Measurements from ENCODE around the gene MAN1A2. TPM values are rescaled to one million over a fixed set of nuclear protein-coding genes. Genes with fewer than 3 reads are reported as not detected.

Gene MAN1A2
- total RNA-seq, 1 experiment from 2014 or later: 21.0 TPM

DNA sequence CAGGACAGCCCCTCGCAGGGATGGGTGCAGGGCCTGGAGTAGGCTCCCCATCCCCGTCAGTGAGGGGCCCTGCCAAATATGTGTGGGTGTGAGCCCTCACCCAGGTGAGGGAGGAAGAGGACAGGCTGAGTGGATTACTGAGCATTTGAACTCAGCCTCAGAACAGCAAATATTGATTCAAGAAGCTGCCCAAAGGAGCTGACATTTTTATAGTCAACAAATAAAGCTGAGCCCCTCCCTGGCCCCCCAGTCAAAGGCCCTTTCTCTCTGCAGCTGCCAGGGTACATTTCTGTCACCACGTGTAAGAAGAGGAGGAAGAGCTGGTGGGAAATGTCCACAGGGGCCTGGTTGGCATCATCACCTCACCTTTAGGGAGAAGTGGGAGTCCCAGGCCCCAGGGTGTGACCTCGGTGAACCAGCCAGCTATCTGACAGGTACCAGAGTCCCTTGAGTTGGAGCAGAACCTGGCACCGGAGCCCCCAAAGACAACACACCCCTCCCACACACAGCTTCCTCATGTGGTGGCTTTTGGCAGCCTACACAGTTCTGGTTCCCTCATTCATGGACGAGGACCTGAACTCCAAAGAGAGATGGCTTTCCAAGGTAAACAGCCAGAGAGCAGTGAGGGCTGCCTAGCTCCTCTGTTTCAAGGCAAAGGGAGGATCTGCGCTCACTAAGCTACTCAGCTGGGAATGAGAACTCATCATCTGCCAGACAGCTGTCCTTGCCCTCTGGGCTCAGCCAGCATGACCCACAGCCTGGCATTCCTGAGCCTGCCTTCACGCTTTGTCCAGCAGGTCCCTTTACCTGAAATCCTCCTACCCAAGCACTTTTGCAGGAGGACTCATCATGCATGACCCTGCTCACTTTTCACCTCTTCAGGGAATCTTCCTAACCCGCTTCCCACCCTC lies 195.6 kb downstream of the MAN1A2 start:
- H3K4me3 Mint-ChIP-seq (ENCODE audit: unreplicated experiment): no peak overlapping the region
- H3K9me3 Mint-ChIP-seq (ENCODE audit: unreplicated experiment): peaks cover 6% of the 10 kb centered on the region
- Histone ChIP-seq H3K9me3 (no peaks in the 10 kb centered on the region), H3K4me3 (ENCODE audit: low read depth, low read length) (no peak overlapping the region), H3K4me1 (peaks cover 8% of the 10 kb centered on the region), H3K27me3 (replicated peaks; ENCODE audit: control insufficient read depth, insufficient read depth, low read length) (no peaks in the 10 kb centered on the region), H3K36me3 (ENCODE audit: control insufficient read depth, insufficient read depth, low read length) (no peaks in the 10 kb centered on the region)
- H3K27ac Mint-ChIP-seq (ENCODE audit: unreplicated experiment): peak overlapping the region; percentile 3
- H3K4me1 Mint-ChIP-seq (ENCODE audit: low read depth, unreplicated experiment): peaks cover 16% of the 10 kb centered on the region
- no peaks in the 10 kb centered on the region for H3K27me3 Mint-ChIP-seq (ENCODE audit: insufficient read depth, unreplicated experiment)
- peak; percentile 43 to 48 for DNase-seq
- ChIA-PET POLR2A (interaction anchor here (0.7 kb wide), 1 partner anchor 44 kb away, joined by 3 read pairs; no protein-coding TSS in a partner anchor), CTCF (interaction anchor here (0.9 to 1.2 kb wide), 4 partner anchors 28 to 197 kb away, joined by 3 to 4 read pairs (median 4); no protein-coding TSS in a partner anchor)
- intact Hi-C loops (cut with micrococcal nuclease; ENCODE audit: unreplicated experiment): loop anchor here (1.0 kb wide), 1 partner anchor 8 kb away; no protein-coding TSS in a partner anchor
- no TSS peak for BruUV-seq (replicated peaks)
- TF ChIP-seq, protein P1, sequence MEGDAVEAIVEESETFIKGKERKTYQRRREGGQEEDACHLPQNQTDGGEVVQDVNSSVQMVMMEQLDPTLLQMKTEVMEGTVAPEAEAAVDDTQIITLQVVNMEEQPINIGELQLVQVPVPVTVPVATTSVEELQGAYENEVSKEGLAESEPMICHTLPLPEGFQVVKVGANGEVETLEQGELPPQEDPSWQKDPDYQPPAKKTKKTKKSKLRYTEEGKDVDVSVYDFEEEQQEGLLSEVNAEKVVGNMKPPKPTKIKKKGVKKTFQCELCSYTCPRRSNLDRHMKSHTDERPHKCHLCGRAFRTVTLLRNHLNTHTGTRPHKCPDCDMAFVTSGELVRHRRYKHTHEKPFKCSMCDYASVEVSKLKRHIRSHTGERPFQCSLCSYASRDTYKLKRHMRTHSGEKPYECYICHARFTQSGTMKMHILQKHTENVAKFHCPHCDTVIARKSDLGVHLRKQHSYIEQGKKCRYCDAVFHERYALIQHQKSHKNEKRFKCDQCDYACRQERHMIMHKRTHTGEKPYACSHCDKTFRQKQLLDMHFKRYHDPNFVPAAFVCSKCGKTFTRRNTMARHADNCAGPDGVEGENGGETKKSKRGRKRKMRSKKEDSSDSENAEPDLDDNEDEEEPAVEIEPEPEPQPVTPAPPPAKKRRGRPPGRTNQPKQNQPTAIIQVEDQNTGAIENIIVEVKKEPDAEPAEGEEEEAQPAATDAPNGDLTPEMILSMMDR (IDR thresholded peaks at IDR 0.05; ENCODE audit: insufficient read depth in 1 of 2, low read depth in 1 of 2, low read length in 1 of 2, severe bottlenecking in 1 of 2, unreplicated experiment in 1 of 2): no peak
- H3K36me3 Mint-ChIP-seq (ENCODE audit: insufficient read depth, unreplicated experiment): no peaks in the 10 kb centered on the region

DNA sequence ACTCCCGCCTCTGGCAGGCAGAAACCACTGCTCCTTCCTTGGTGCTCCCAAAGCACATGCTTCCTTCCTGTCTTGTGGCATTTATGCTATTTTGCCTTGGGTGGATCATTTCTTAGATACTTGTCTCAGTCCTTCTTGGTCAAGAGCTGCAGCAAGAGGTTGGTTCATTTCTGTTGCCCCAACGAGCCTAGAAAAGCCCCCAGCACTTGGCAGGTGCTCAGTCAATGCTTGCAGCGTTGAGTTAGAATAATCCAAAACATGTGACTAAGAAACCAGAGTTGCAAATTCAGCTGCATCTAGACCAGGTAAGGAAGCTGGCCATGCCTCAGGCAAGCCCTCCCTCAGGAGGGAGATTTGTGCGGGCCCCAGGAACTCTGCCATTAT lies 196.2 kb downstream of the MAN1A2 start:
- intact Hi-C loops (cut with micrococcal nuclease; ENCODE audit: unreplicated experiment): no loop called here
- DNase-seq: no peak
- CTCF ChIA-PET: interaction anchor here (0.9 to 1.2 kb wide), 2 partner anchors 191 to 196 kb away, joined by 3 to 4 read pairs; no protein-coding TSS in a partner anchor

More for the DNA sequence above, 196.2 kb downstream of the MAN1A2 start:
- Mint-ChIP-seq H3K36me3 (ENCODE audit: insufficient read depth, unreplicated experiment) (no peaks in the 10 kb centered on the region), H3K9me3 (ENCODE audit: unreplicated experiment) (peaks cover 6% of the 10 kb centered on the region), H3K27me3 (ENCODE audit: insufficient read depth, unreplicated experiment) (no peaks in the 10 kb centered on the region), H3K4me3 (ENCODE audit: unreplicated experiment) (no peak overlapping the region), H3K27ac (ENCODE audit: unreplicated experiment) (peak overlapping the region; percentile 3), H3K4me1 (ENCODE audit: low read depth, unreplicated experiment) (peaks cover 16% of the 10 kb centered on the region)
- POLR2A ChIA-PET: interaction anchor here (0.7 kb wide), 1 partner anchor 43 kb away, joined by 3 read pairs; no protein-coding TSS in a partner anchor
- H3K27me3 ChIP-seq (replicated peaks; ENCODE audit: control insufficient read depth, insufficient read depth, low read length): no peaks in the 10 kb centered on the region
- no peaks in the 10 kb centered on the region for H3K36me3 ChIP-seq (ENCODE audit: control insufficient read depth, insufficient read depth, low read length)
- BruUV-seq (replicated peaks): no TSS peak
- H3K9me3 ChIP-seq: no peaks in the 10 kb centered on the region
- peaks cover 8% of the 10 kb centered on the region for H3K4me1 ChIP-seq
- no peak overlapping the region for H3K4me3 ChIP-seq (ENCODE audit: low read depth, low read length)
- TF ChIP-seq, protein P1 (IDR thresholded peaks at IDR 0.05; ENCODE audit: insufficient read depth in 1 of 2, low read depth in 1 of 2, low read length in 1 of 2, severe bottlenecking in 1 of 2, unreplicated experiment in 1 of 2): no peak

Measured in Caco-2 (cell line).